Adrenal gland (tissue), 5 donors: ENCODE measurements around the gene NKAIN2.

Experiments
- CTCF ChIP-seq, 6 experiments: fragments of 450-650 bp in 4 of 6; fragments of 200-600 bp in 2 of 6; sonication (generic) in 1 of 6; IDR thresholded peaks; 1 replicate in 5 of 6; 2 replicates in 1 of 6; pipeline versions ENCODE4 v1.5.1 to v1.8.0; 2016 to 2021; ENCODE audit warnings: antibody characterized with exemption in 6 of 6, mild to moderate bottlenecking in 2 of 6, moderate library complexity in 1 of 6
- POLR2A ChIP-seq, 2 donors: fragments of 450-650 bp; IDR thresholded peaks; one replicate each; pipeline ENCODE4 v1.6.1; 2017; ENCODE audit warnings: antibody characterized with exemption in 2 of 2, mild to moderate bottlenecking in 2 of 2, moderate library complexity in 1 of 2
- donor health status: DM: no; HTN: no; CAD: no.

- TF ChIP-seq POLR2A (IDR thresholded peaks at IDR 0.05) (no peak), CTCF (IDR thresholded peaks at IDR 0.05) (no peak)
Measured at GRCh38 chr6:124356811-124357210, 553.1 kb downstream of the NKAIN2 start.
